ENCODE measurements around the gene TAX1BP1.
A peak's percentile ranks its signal among the peaks of the same experiment; 100 is the strongest.

TAX1BP1 gene

DNA sequence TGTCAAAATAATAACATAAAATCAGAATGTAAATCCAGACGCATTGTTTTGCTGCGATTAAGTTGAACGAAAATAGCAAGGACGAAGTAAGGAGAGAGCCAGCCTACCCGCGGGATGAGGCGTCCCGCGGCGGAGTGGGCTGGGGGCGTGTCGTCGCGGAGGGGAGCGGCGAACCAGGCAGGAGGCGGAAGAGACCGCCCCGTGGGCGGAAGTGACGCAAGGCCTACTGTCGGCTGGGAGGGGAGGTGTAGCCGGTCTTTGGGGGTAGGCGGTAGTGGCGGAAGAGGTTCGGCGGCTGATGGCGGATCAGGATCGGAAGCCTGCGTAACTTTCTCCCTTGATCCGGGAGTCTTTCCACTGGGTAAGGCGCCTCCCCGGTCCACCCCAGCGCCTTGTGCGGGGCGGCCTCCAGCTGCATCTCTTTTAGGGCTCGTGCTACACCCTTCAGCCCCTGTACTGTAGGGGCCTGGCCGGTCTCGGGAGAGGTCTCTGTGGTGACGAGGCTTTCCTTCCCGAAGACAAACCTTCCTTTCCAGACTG is at the start of gene TAX1BP1:
TAX1BP1 (plus strand) TSS at position 254 of the 540 bp plus-strand sequence. CDS start 8,363 bp downstream, outside the sequence.
- DNase-seq: peak; percentile 97

DNA sequence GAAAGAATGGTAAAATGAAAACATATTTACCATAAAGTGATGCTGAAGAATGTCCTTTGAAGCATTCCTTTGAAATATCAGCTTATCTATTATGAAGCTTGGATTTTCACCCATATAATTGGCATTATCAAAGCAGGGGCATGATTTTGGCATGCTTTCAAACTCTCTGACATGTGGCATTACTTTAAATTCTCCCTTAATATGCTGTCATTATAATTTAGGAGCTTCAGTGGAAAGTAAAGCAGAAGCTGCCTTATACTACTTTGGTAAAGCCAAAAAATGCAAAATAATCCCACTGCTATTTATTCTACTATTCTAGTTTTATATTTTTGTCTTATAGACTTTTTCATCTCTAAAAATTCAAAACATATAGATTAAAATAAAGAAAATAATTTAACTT is 49.3 kb upstream of the TAX1BP1 start:
- no peak for DNase-seq

- DNase-seq: peak; percentile 57
Observed at GRCh38 chr7:27693794-27694193, 46.2 kb upstream of the TAX1BP1 start.

DNA sequence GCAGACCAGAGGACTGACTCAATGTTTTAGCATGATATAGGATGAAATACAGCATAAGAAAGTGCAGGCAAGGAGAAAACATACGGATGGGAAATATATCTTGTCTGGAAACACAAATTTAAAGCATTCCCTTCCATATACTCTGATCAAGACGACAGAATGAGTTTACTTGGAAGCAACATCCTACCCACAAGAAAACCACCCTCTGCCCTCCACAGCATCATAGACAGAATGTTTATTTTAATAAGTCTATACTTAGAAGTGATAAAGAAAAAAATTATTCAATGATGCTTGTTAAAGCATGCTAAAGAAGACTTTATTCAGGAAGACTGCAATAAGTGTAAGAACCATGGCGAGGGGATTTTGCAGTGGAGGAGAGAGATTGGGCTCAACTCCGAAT is 44.9 kb upstream of the TAX1BP1 start:
- no peak for DNase-seq

- DNase-seq: no peak
Observed at GRCh38 chr7:27697861-27698430, 42.0 kb upstream of the TAX1BP1 start.

DNA sequence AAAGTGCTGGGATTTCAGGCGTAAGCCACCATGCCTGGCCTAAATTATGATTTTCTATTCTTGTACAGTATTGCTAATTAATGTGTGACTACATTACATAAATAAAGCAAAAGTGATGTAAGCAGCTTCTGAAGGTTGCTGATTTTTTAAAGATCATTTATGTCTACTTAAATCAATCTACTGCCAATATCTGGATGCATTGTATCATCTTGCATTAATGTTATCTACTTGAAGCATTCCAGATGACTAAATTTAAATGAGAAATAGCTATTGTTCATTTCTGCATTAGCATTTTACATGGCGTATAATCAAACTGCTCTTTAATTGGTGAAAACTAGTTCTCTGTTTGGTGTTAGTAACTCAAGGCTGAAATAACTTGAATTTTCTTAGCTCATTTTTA is 40.2 kb upstream of the TAX1BP1 start:
- no peak for DNase-seq

- DNase-seq: no peak
Observed at GRCh38 chr7:27700501-27700900, 39.5 kb upstream of the TAX1BP1 start.

DNA sequence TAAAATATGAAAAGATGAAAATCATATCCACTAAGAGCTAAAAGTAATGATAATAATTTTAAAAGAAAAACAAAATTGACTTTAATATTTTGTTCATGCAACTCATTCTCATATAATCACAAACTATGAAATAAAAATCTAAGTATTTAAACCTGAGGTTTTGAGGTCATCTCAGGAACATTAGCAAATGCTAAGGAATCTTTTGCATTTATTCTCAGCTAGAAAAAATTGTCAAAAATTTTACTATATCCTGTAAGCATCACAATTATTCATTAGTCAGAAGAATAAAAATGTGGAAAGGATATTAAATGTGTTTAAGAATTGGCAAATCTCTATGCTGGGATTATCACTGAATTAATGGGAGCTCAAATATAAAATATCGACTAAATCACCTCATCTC is 36.8 kb upstream of the TAX1BP1 start:
- no peak for DNase-seq

DNA sequence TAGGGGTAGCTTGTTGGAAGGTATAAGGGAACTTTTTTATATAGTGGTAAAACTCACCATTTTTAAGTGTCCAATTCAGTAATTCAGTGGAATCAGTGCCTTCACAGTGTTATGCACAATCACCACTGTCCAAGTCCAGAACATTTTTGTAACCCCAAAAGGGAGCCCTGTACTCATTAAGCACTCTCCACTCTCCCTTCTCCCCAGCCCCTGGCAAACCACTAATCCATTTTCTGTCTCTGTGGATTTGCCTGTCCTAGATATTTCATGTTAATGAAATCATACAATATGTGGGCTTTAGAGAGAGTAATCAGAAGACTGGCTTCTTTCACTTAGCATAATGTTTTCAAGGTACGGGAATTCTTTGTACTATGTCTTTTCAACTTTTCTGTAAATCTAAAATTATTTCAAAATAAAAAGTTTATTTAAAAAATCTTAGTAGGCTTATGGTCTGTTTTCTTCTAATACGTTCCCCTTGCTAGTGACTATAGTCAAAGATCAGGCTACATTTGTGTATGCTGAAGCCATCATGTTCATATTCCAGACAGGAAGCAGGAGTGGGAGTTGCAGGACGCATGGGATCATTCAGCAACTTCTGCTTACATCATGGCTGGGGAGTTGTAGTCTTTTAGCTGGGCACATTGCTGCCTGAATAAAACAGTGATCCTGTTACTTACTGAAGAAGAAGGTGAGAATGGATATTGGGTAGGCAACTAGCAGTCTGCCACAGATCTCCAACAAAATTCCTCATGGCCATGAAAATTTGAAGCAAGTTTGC is 35.4 kb upstream of the TAX1BP1 start:
- peak; percentile 36 for DNase-seq

DNA sequence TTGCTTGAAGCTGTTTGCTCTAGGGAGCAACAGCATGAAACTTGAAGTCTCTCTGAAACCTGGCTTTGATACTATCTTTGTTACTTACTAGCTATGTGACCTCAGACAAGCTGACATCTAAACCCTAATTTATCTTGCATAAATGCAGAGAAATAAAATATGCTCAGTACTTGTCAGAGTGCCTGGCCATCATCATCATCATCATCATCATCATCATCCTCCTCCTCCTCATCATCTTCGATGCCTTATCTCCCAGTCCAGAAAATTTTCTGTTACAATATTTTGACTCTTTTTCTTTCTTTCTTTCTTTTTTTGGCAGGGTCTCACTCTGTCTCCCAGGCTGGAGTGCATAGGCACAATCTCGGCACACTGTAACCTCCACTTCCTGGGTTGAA is 34.8 kb upstream of the TAX1BP1 start:
- DNase-seq: no peak

DNA sequence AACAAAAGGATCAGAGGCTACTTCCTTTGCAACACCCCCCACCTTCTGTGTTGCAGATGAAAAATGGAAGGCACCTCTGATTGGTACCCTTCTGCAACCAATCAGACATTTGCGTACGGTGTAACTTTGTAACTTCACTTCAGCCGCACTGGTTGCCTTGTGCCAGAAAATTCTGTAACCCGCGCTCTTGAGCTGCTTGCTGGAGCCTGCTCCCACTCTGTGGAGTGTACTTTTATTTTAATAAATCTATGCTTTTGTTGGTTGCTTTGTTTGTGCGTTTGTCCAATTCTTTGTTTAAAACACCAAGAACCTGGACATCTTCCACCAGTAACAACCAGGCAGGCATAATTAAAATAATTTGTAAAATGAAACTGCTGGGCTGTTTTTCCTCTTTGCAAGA is 31.5 kb upstream of the TAX1BP1 start:
- no peak for DNase-seq

- no peak for DNase-seq
Observed at GRCh38 chr7:27709137-27710075, 30.6 kb upstream of the TAX1BP1 start.

DNA sequence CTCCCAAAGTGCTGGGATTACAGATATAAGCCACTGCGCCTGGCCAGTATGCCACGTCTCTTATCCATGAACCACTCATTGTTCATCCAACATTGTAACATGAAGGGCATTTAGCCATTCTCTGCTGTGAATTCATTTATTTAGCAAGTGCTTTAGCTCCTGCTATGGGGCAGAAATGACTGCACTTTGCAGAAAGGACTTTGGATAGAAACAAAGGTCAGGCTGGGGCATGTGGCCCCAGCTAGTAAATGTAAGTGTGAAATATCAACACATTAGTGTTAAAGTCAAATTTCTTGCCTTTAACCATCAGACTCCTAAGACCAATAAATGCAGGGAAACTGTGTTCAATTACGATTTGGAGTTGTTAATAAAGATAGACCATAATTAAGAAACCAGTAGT is 27.7 kb upstream of the TAX1BP1 start:
- DNase-seq: no peak

GRCh38 chr7:27714831-27715444 is 25.0 kb upstream of the TAX1BP1 start:
- no peak for DNase-seq

- DNase-seq: peak; percentile 48
Observed at GRCh38 chr7:27723085-27723484, 16.9 kb upstream of the TAX1BP1 start.

GRCh38 chr7:27727058-27727457 is 12.9 kb upstream of the TAX1BP1 start:
- DNase-seq: no peak

DNA sequence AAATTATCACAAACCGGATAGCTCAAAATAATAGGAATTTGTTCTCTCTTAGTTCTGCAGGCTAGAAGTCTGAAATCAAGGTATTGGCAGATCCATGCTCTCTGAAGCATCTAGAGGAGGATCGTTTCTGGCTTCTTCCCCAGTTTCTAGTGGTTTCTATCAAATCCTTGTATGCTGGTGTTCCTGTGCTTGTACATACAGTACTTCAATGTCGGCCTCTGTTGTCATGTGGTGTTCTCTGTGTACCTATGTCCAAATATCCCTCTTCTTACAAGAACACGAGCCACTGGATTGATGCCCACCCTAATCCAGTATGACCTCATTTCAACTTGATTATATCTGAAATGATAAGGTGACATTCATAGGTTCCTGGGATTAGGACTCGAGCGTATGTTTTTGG is 9.8 kb upstream of the TAX1BP1 start:
- peak; percentile 21 for DNase-seq

DNA sequence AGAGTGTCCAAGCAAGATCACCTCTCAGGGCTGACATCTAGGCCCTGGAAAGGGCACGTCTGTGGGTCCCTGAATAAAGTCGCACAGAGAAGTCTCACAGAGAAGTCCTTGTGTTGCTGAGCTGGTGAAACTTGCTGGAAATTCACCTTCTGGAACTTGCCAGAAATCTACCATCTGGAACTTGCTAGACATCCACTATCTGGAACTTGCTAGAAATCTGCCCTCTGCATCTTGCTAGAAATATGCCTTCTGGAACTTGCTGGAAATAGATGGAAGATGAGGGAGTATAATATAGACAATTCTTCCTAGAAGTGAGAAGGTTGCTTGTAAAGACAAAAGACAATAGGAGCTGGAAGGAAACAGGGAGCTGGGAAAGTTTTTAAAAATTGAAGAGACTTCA is 5.4 kb upstream of the TAX1BP1 start:
- no peak for DNase-seq

- no peak for DNase-seq
Observed at GRCh38 chr7:27735165-27735564, 4.8 kb upstream of the TAX1BP1 start.

- DNase-seq: no peak
Observed at GRCh38 chr7:27735831-27736230, 4.1 kb upstream of the TAX1BP1 start.

DNA sequence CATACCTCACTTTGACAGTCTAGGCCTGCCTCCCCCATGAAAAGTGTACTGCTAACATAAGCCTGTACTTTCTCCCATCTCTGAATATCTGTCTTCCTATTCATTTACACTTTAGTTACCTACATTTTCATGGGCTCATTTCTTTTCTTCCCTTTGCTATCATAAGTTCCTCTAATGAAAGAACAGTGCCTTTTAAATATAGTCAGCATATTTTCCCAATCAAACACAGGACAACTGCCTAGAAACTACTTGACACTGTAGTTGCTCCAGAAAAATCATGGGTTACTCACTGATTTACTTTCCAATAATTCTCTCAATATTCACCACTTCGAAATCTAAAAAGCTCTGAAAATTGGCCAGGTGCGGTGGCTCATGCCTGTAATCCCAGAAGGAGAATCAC is 2.8 kb upstream of the TAX1BP1 start:
- DNase-seq: no peak

GRCh38 chr7:27737616-27738015 is 2.3 kb upstream of the TAX1BP1 start:
- no peak for DNase-seq
